Hematopoietic multipotent progenitor cell (in vitro differentiated cells): ENCODE measurements around the gene ERBB3. TPM values are rescaled to one million over a fixed set of nuclear protein-coding genes. Genes with fewer than 3 reads are reported as not detected.
"Not testable (repeated sequence)": the region's sequence is repeated elsewhere in the genome, so short reads cannot be mapped to it uniquely, and the experiment has no call there.

Experiments
- DNase-seq, 3 donors: peaks; one replicate each; pipeline ENCODE4 v3.0.0-alpha.2; 2011 to 2015; ENCODE audit warnings: low read depth in 2 of 3, low spot score in 2 of 3
- total RNA-seq: library from RNA; depleted of rRNA; stranded (reverse); fragments of >200 nt; gene quantifications from one replicate; pipeline ENCODE4 v1.2.3, GENCODE V29; 2012

Gene ERBB3
- 0.27 TPM for total RNA-seq

- peak in 2 of 3 donors; percentile 62 to 81 for DNase-seq
Observed at GRCh38 chr12:56079723-56080555, at the start of gene ERBB3. TSS of gene ERBB3 (plus strand) at chr12:56080165. CDS start at chr12:56080301, 136 bp downstream.

GRCh38 chr12:56031987-56032386 is 48.0 kb upstream of the ERBB3 start:
- DNase-seq, result no peak

- DNase-seq, result no peak
Observed at GRCh38 chr12:56034586-56035332, 45.2 kb upstream of the ERBB3 start.

GRCh38 chr12:56037161-56037560 is 42.8 kb upstream of the ERBB3 start:
- DNase-seq, result no peak

- no peak for DNase-seq
Observed at GRCh38 chr12:56038022-56038655, 41.8 kb upstream of the ERBB3 start.

- DNase-seq, result no peak
Observed at GRCh38 chr12:56040151-56040550, 39.8 kb upstream of the ERBB3 start.

GRCh38 chr12:56040963-56041551 is 38.9 kb upstream of the ERBB3 start:
- no peak for DNase-seq

GRCh38 chr12:56041552-56042429 is 38.2 kb upstream of the ERBB3 start, which contains the start of gene RPS26:
TSS of gene RPS26 (plus strand) at chr12:56041918. CDS start at chr12:56042167, 249 bp downstream.
- DNase-seq, result peak; percentile 93 to 100 (median 99)

GRCh38 chr12:56042430-56042813 is 37.5 kb upstream of the ERBB3 start:
- DNase-seq, result not testable (repeated sequence)

GRCh38 chr12:56042843-56043242 is 37.1 kb upstream of the ERBB3 start:
- DNase-seq, result no peak

GRCh38 chr12:56046027-56046780 is 33.8 kb upstream of the ERBB3 start:
- DNase-seq, result no peak

- DNase-seq, result no peak
Observed at GRCh38 chr12:56053407-56053893, 26.5 kb upstream of the ERBB3 start.

- not testable (repeated sequence) for DNase-seq
Observed at GRCh38 chr12:56059964-56060363, 20.0 kb upstream of the ERBB3 start.

GRCh38 chr12:56061982-56062381 is 18.0 kb upstream of the ERBB3 start:
- DNase-seq, result no peak

- DNase-seq, result no peak
Observed at GRCh38 chr12:56062996-56063395, 17.0 kb upstream of the ERBB3 start.

GRCh38 chr12:56071648-56072047 is 8.3 kb upstream of the ERBB3 start:
- DNase-seq, result no peak

- no peak for DNase-seq
Observed at GRCh38 chr12:56074396-56074795, 5.6 kb upstream of the ERBB3 start.

- DNase-seq, result not testable (repeated sequence)
Observed at GRCh38 chr12:56077966-56078365, 2.0 kb upstream of the ERBB3 start.

- no peak for DNase-seq
Observed at GRCh38 chr12:56078427-56078826, 1.5 kb upstream of the ERBB3 start.
